Lower lobe of right lung (tissue), 2 donors: ENCODE data around the gene KLHDC7A. TPM values are rescaled to one million over a fixed set of nuclear protein-coding genes. Genes with fewer than 3 reads are reported as not detected.

ENCODE experiments used
- ATAC-seq, 2 donors: fragments of 200-7000 bp; cut with Tn5 transposase; one replicate each; pipeline ENCODE4 v1.9.1; 2020 to 2022; ENCODE audit warnings: mild to moderate bottlenecking in 2 of 2, moderate library complexity in 2 of 2
- DNase-seq: peaks from one replicate; pipeline ENCODE4 v3.0.0-alpha.2; 2020
- H3K27ac ChIP-seq: fragments of 200-600 bp; one replicate; pipeline ENCODE4 v1.8.0; 2022
- H3K27me3 ChIP-seq: fragments of 200-600 bp; one replicate; pipeline ENCODE4 v1.8.0; 2022; ENCODE audit warnings: low read depth
- H3K36me3 ChIP-seq: fragments of 200-600 bp; one replicate; pipeline ENCODE4 v1.8.0; 2022; ENCODE audit warnings: mild to moderate bottlenecking
- H3K4me1 ChIP-seq: fragments of 200-600 bp; one replicate; pipeline ENCODE4 v1.8.0; 2022
- H3K4me3 ChIP-seq: fragments of 200-600 bp; one replicate; pipeline ENCODE4 v1.8.0; 2022; ENCODE audit warnings: mild to moderate bottlenecking
- H3K9me3 ChIP-seq: fragments of 200-600 bp; one replicate; pipeline ENCODE4 v1.8.0; 2022
- CTCF ChIP-seq: fragments of 200-600 bp; IDR thresholded peaks from one replicate; pipeline ENCODE4 v1.8.0; 2022; ENCODE audit warnings: antibody characterized with exemption, mild to moderate bottlenecking
- intact Hi-C: fragments of 100-400 bp; cut with DNase I; formaldehyde crosslinking; loops from one replicate; pipeline ENCODE4 v1.11.0; 2022
- total RNA-seq: library from RNA; stranded (reverse); fragmentation: NEBNext Ultra II Directional; extraction: Animal tissue kit (Norgen Biotek cat#: 25700); gene quantifications from one replicate; pipeline ENCODE4 v1.2.1, GENCODE V29; 2021
- donor health status: DM: no; HTN: yes; CAD: no; lungs with severe emphysema.

KLHDC7A gene
- total RNA-seq, 1 donor from 2014 or later = 1.1 TPM

DNA sequence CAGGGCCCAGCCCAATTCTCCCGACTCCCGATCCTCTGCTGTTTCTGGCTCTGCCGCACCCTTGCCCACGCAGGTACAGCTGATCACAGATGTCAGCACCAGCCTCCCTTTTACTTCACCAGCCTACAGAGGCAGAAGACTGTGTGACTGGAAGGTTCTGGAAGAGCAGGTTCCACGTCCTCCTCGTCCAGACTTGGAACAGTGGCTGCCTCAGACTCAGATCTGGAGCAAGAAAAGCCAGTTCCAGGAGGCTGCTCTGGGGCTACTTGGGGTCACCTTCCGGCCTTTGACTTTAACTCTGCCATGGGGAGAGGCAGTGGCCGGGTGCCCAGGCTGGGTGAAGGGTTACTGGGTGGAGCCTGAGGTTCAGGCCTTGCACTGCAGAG lies 16.1 kb upstream of the KLHDC7A start:
- H3K27me3 ChIP-seq = no peaks in the 10 kb centered on the region
- H3K4me1 ChIP-seq = no peaks in the 10 kb centered on the region
- DNase-seq = peak; percentile 60
- TF ChIP-seq CTCF = no peak
- peak; percentile 70 to 72 for ATAC-seq
- no peak overlapping the region for H3K27ac ChIP-seq
- H3K4me3 ChIP-seq = no peak overlapping the region
- H3K9me3 ChIP-seq = no peaks in the 10 kb centered on the region
- intact Hi-C loops = no loop called here
- H3K36me3 ChIP-seq = no peaks in the 10 kb centered on the region

GRCh38 chr1:18466676-18467075 lies 14.1 kb upstream of the KLHDC7A start:
- H3K4me3 ChIP-seq = no peak overlapping the region
- intact Hi-C loops = no loop called here
- no peaks in the 10 kb centered on the region for H3K36me3 ChIP-seq
- H3K4me1 ChIP-seq = no peaks in the 10 kb centered on the region
- no peaks in the 10 kb centered on the region for H3K9me3 ChIP-seq
- DNase-seq = no peak
- no peak for TF ChIP-seq CTCF
- H3K27ac ChIP-seq = no peak overlapping the region
- no peaks in the 10 kb centered on the region for H3K27me3 ChIP-seq
- ATAC-seq = no peak

DNA sequence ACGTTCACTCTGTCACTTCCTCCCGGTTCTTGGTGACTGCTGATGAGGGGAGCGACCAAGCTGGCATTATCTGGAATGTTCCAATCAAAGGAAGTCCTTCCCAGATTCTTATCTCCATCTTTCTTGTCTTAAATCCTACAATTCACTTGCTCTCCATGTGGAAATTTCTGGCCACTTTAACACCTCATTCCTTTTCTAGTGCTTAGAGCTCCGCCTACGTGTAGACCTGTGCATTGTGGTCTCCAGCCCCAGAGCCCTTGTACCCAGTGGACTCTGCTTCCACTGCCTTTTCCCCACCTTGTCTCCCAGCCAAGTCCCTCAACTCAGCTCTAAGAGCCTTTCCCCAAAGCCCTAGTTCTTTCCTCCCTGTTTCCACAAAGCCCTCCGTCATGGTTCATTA lies 12.2 kb upstream of the KLHDC7A start:
- intact Hi-C loops = no loop called here
- no peak for TF ChIP-seq CTCF
- Histone ChIP-seq H3K36me3 (no peaks in the 10 kb centered on the region), H3K27me3 (no peaks in the 10 kb centered on the region), H3K9me3 (no peaks in the 10 kb centered on the region), H3K4me1 (no peaks in the 10 kb centered on the region), H3K4me3 (no peak overlapping the region), H3K27ac (no peak overlapping the region)
- DNase-seq = no peak
- no peak for ATAC-seq

GRCh38 chr1:18469514-18469913 lies 11.2 kb upstream of the KLHDC7A start:
- Histone ChIP-seq H3K36me3 (no peaks in the 10 kb centered on the region), H3K27me3 (no peaks in the 10 kb centered on the region), H3K27ac (no peak overlapping the region), H3K4me3 (no peak overlapping the region), H3K4me1 (no peaks in the 10 kb centered on the region), H3K9me3 (no peaks in the 10 kb centered on the region)
- TF ChIP-seq CTCF = no peak
- DNase-seq (no peak), ATAC-seq (no peak)
- intact Hi-C loops = no loop called here

- no peaks in the 10 kb centered on the region for H3K9me3 ChIP-seq
- no peaks in the 10 kb centered on the region for H3K4me1 ChIP-seq
- H3K27me3 ChIP-seq = no peaks in the 10 kb centered on the region
- H3K4me3 ChIP-seq = no peak overlapping the region
- no peak for TF ChIP-seq CTCF
- ATAC-seq = no peak
- no peak for DNase-seq
- no peak overlapping the region for H3K27ac ChIP-seq
- intact Hi-C loops = no loop called here
- H3K36me3 ChIP-seq = no peaks in the 10 kb centered on the region
These were observed 9.9 kb upstream of the KLHDC7A start for GRCh38 chr1:18470671-18471355.
